ENCODE results near the gene LARP1B.

GRCh38 chr4:128186623-128187022 is 125.5 kb downstream of the LARP1B start:
- TF ChIP-seq EP300 (IDR thresholded peaks at IDR 0.05; ENCODE audit: borderline replicate concordance in 1 of 2, low read depth in 2 of 2, low read length in 2 of 2) (no peak), YY1 (IDR thresholded peaks at IDR 0.05; ENCODE audit: low read depth, low read length) (no peak), CBX5 (IDR thresholded peaks at IDR 0.05; ENCODE audit: low read depth, low read length) (no peak), EZH2 (IDR thresholded peaks at IDR 0.05; ENCODE audit: low read depth, low read length, severe bottlenecking) (no peak), POLR2AphosphoS5 (IDR thresholded peaks at IDR 0.05; ENCODE audit: low read depth, low read length) (no peak), BRCA1 (IDR thresholded peaks at IDR 0.05; ENCODE audit: low read depth, low read length) (no peak)

All from H1 (cell line).